ENCODE results near the gene KHDC1L. TPM values are rescaled to one million over a fixed set of nuclear protein-coding genes. Genes with fewer than 3 reads are reported as not detected.

Gene KHDC1L
- total RNA-seq, 1 donor from 2014 or later, result 1.9 TPM

- Histone ChIP-seq H3F3A (ENCODE audit: low read depth) (no peaks in the 10 kb centered on the region), H3K4me1 (no peaks in the 10 kb centered on the region), H3K27me3 (no peaks in the 10 kb centered on the region), H3K4me2 (no peak overlapping the region), H3K9ac (no peak overlapping the region), H3K27ac (no peak overlapping the region), H4K20me1 (ENCODE audit: low read depth) (no peaks in the 10 kb centered on the region), H2AFZ (replicated peaks) (no peak overlapping the region), H3K79me2 (ENCODE audit: low read depth) (no peaks in the 10 kb centered on the region), H3K9me3 (ENCODE audit: low read depth) (no peaks in the 10 kb centered on the region), H3K4me3 (no peak overlapping the region), H3K36me3 (no peaks in the 10 kb centered on the region)
- H3K4me3 Mint-ChIP-seq, result no peak overlapping the region
- TF ChIP-seq EZH2 (IDR thresholded peaks at IDR 0.05) (no peak), CTCF (IDR thresholded peaks at IDR 0.05) (no peak), EZH2phosphoT487 (IDR thresholded peaks at IDR 0.05) (no peak)
- H3K36me3 Mint-ChIP-seq, result no peaks in the 10 kb centered on the region
- no peaks in the 10 kb centered on the region for H3K4me1 Mint-ChIP-seq
- no peak for DNase-seq (ENCODE audit: low spot score)
- no peaks in the 10 kb centered on the region for H3K9me3 Mint-ChIP-seq
- H3K27ac Mint-ChIP-seq, result no peak overlapping the region
- no peaks in the 10 kb centered on the region for H3K27me3 Mint-ChIP-seq (ENCODE audit: insufficient read depth, low read depth)
Observed at GRCh38 chr6:73174646-73175045, 50.6 kb downstream of the KHDC1L start.

Other genes with a start within 250 kb of the KHDC1L start
- 7.0 and 13.2 TPM in 2 replicates for gene KHDC1, start 37.7 kb upstream of the KHDC1L start, total RNA-seq (ENCODE audit: low replicate concordance)
- gene DPPA5, start 128.8 kb upstream of the KHDC1L start, total RNA-seq (ENCODE audit: low replicate concordance), result not detected in 2 replicates
- not detected in 2 replicates for gene KHDC3L, start 137.2 kb upstream of the KHDC1L start, total RNA-seq (ENCODE audit: low replicate concordance)
- gene OOEP, start 144.4 kb upstream of the KHDC1L start, total RNA-seq (ENCODE audit: low replicate concordance), result not detected in 2 replicates
- not detected in 2 replicates for gene DDX43, start 169.3 kb upstream of the KHDC1L start, total RNA-seq (ENCODE audit: low replicate concordance)
- gene CGAS, start 226.8 kb upstream of the KHDC1L start, total RNA-seq (ENCODE audit: low replicate concordance), result 0.62 and 0.90 TPM in 2 replicates
- gene MTO1, start 236.2 kb upstream of the KHDC1L start, total RNA-seq (ENCODE audit: low replicate concordance), result 28.6 and 40.0 TPM in 2 replicates